Fibroblast of lung (primary cell): Measurements from ENCODE around the gene ZFR. TPM values are rescaled to one million over a fixed set of nuclear protein-coding genes. Genes with fewer than 3 reads are reported as not detected.
A peak's percentile ranks its signal among the peaks of the same experiment; 100 is the strongest.

ENCODE experiments used
- DNase-seq, 2 donors: peaks; one replicate each; pipeline versions ENCODE4 v3.0.0 to v3.0.0-alpha.2; 2010; ENCODE audit warnings: low read depth in 2 of 2
- H2AFZ ChIP-seq: 2 replicates; pipeline ENCODE4 v1.5.1; 2012; ENCODE audit warnings: low read length, control low read depth, inconsistent platforms
- H3K27ac ChIP-seq: 2 replicates; pipeline ENCODE4 v1.5.1; 2011; ENCODE audit warnings: low read length, control low read depth; ENCODE audit not compliant: insufficient read depth
- H3K27me3 ChIP-seq: 2 replicates; pipeline ENCODE4 v1.5.1; 2011; ENCODE audit warnings: mild to moderate bottlenecking, low read length; ENCODE audit not compliant: control insufficient read depth, insufficient read depth
- H3K36me3 ChIP-seq: 2 replicates; pipeline ENCODE4 v1.5.1; 2011; ENCODE audit warnings: low read length; ENCODE audit not compliant: control insufficient read depth, insufficient read depth
- H3K4me1 ChIP-seq: 2 replicates; pipeline ENCODE4 v1.5.1; 2011; ENCODE audit warnings: low read length; ENCODE audit not compliant: control insufficient read depth, insufficient read depth; ENCODE audit errors: extremely low read depth
- H3K4me2 ChIP-seq: 2 replicates; pipeline ENCODE4 v1.5.1; 2011; ENCODE audit warnings: low read length, control low read depth; ENCODE audit not compliant: insufficient read depth; ENCODE audit errors: extremely low read depth
- H3K4me3 ChIP-seq, 4 experiments: fragments of 200-600 bp in 1 of 4; sonication (generic) in 1 of 4; replicated peaks in 1 of 4; 2 replicates each; pipeline ENCODE4 v1.5.1; 2011 to 2016; ENCODE audit warnings: low read length in 4 of 4, low read depth in 3 of 4, mild to moderate bottlenecking in 3 of 4, control low read depth in 2 of 4, inconsistent platforms in 1 of 4, mixed read lengths in 1 of 4; ENCODE audit not compliant: insufficient read depth in 1 of 4; ENCODE audit errors: control extremely low read depth in 1 of 4
- H3K79me2 ChIP-seq: 2 replicates; pipeline ENCODE4 v1.5.1; 2012; ENCODE audit warnings: mild to moderate bottlenecking, low read length, inconsistent platforms; ENCODE audit not compliant: control insufficient read depth, insufficient read depth
- H3K9ac ChIP-seq: 2 replicates; pipeline ENCODE4 v1.5.1; 2011; ENCODE audit warnings: mild to moderate bottlenecking, low read length, control low read depth; ENCODE audit not compliant: insufficient read depth
- H3K9me3 ChIP-seq: 2 replicates; pipeline ENCODE4 v1.5.1; 2012; ENCODE audit warnings: low read depth, low read length; ENCODE audit not compliant: control insufficient read depth, insufficient read depth
- H4K20me1 ChIP-seq: 2 replicates; pipeline ENCODE4 v1.5.1; 2011; ENCODE audit warnings: low read length; ENCODE audit not compliant: control insufficient read depth, insufficient read depth; ENCODE audit errors: extremely low read depth
- EZH2 ChIP-seq: IDR thresholded peaks from 2 replicates; pipeline ENCODE4 v1.5.1; 2012; ENCODE audit warnings: low read length, control low read depth, mild to moderate bottlenecking; ENCODE audit errors: missing control alignments
- polyA plus RNA-seq, 2 donors: library from polyadenylated mRNA; depleted of rRNA in 1 of 2; stranded (reverse) in 1 of 2; unstranded in 1 of 2; fragments of >200 nt; gene quantifications; 2 replicates each; pipeline ENCODE4 v1.2.1, GENCODE V29; 2011 to 2012; ENCODE audit warnings: missing spikeins in 1 of 2
- total RNA-seq: library from RNA; depleted of rRNA; stranded (reverse); fragments of >200 nt; gene quantifications from 2 replicates; pipeline ENCODE4 v1.2.1, GENCODE V29; 2014
- TF ChIP-seq, protein P1 (sequence below), 2 donors: IDR thresholded peaks in 1 of 2; conservative IDR thresholded peaks in 1 of 2; 1 replicate in 1 of 2; 2 replicates in 1 of 2; pipeline ENCODE4 v1.5.1; 2011 to 2012; ENCODE audit warnings: low read length in 2 of 2, control low read depth in 1 of 2, inconsistent platforms in 1 of 2, low read depth in 1 of 2, mild to moderate bottlenecking in 1 of 2

The ZFR gene
- total and polyA plus RNA-seq, 2 donors (not counting 1 experiment from before 2014, with no cell fraction given) = 56.8 to 113 TPM

DNA sequence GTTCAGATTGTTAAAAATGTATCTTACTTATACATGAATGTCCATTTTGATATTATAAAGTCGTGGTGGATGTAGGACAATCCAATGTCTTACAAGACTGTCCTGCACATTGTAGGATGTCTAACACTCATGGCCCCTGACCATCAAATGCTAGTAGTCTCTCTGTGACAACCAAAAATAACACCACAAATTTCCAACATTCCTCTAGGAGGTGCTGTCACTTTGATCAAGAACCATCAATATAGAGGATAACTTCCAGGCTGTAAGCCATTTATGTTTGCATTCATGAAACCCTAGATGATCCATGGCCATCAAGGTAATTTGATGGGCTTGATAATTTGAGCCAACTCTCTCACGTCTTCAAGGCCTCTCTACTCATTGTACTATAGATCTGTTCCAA lies 20.5 kb upstream of the ZFR start:
- no peak overlapping the region for H2AFZ ChIP-seq
- H3K79me2 ChIP-seq = no peaks in the 10 kb centered on the region
- H3K9ac ChIP-seq = no peak overlapping the region
- peaks cover 6% of the 10 kb centered on the region for H3K27me3 ChIP-seq
- no peak for DNase-seq
- TF ChIP-seq, protein P1, sequence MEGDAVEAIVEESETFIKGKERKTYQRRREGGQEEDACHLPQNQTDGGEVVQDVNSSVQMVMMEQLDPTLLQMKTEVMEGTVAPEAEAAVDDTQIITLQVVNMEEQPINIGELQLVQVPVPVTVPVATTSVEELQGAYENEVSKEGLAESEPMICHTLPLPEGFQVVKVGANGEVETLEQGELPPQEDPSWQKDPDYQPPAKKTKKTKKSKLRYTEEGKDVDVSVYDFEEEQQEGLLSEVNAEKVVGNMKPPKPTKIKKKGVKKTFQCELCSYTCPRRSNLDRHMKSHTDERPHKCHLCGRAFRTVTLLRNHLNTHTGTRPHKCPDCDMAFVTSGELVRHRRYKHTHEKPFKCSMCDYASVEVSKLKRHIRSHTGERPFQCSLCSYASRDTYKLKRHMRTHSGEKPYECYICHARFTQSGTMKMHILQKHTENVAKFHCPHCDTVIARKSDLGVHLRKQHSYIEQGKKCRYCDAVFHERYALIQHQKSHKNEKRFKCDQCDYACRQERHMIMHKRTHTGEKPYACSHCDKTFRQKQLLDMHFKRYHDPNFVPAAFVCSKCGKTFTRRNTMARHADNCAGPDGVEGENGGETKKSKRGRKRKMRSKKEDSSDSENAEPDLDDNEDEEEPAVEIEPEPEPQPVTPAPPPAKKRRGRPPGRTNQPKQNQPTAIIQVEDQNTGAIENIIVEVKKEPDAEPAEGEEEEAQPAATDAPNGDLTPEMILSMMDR (conservative IDR thresholded peaks at IDR 0.05 in 1 of 2, IDR thresholded peaks at IDR 0.05 in 1 of 2; ENCODE audit: low read depth in 1 of 2, low read length in 2 of 2) = no peak
- no peak for TF ChIP-seq EZH2
- no peaks in the 10 kb centered on the region for H3K4me1 ChIP-seq
- H3K36me3 ChIP-seq = no peaks in the 10 kb centered on the region
- H4K20me1 ChIP-seq = no peaks in the 10 kb centered on the region
- H3K27ac ChIP-seq = no peak overlapping the region
- no peaks in the 10 kb centered on the region for H3K9me3 ChIP-seq
- no peak overlapping the region for H3K4me3 ChIP-seq
- no peak overlapping the region for H3K4me2 ChIP-seq

GRCh38 chr5:32462618-32463017 lies 18.1 kb upstream of the ZFR start:
- Histone ChIP-seq H3K27me3 (peaks cover 5% of the 10 kb centered on the region), H3K9me3 (no peaks in the 10 kb centered on the region), H3K4me2 (no peak overlapping the region), H3K4me3 (no peak overlapping the region), H3K79me2 (no peaks in the 10 kb centered on the region), H2AFZ (no peak overlapping the region), H4K20me1 (no peaks in the 10 kb centered on the region), H3K4me1 (no peaks in the 10 kb centered on the region), H3K36me3 (no peaks in the 10 kb centered on the region), H3K27ac (no peak overlapping the region), H3K9ac (no peak overlapping the region)
- TF ChIP-seq EZH2 = no peak
- TF ChIP-seq, protein P1 (conservative IDR thresholded peaks at IDR 0.05 in 1 of 2, IDR thresholded peaks at IDR 0.05 in 1 of 2; ENCODE audit: low read depth in 1 of 2, low read length in 2 of 2) = no peak
- peak in 1 of 2 donors; percentile 79 for DNase-seq

- Histone ChIP-seq H3K4me2 (no peak overlapping the region), H3K9ac (no peak overlapping the region), H3K4me1 (no peaks in the 10 kb centered on the region), H3K9me3 (no peaks in the 10 kb centered on the region), H3K4me3 (no peak overlapping the region), H3K27ac (no peak overlapping the region), H3K79me2 (no peaks in the 10 kb centered on the region), H3K27me3 (peaks cover 8% of the 10 kb centered on the region), H2AFZ (no peak overlapping the region), H4K20me1 (no peaks in the 10 kb centered on the region), H3K36me3 (no peaks in the 10 kb centered on the region)
- TF ChIP-seq, protein P1 (conservative IDR thresholded peaks at IDR 0.05 in 1 of 2, IDR thresholded peaks at IDR 0.05 in 1 of 2; ENCODE audit: low read depth in 1 of 2, low read length in 2 of 2) = no peak
- TF ChIP-seq EZH2 = no peak
- peak in 1 of 2 donors; percentile 71 for DNase-seq
These were observed 17.0 kb upstream of the ZFR start for GRCh38 chr5:32461441-32462120.
